22Rv1 (cell line): ENCODE measurements around the gene PHLPP2.

Source experiments
- H3K27ac ChIP-seq: fragments of 450-650 bp; 2 replicates; pipeline ENCODE4 v1.5.1; 2017
- ZFX ChIP-seq: fragments of 450-650 bp; IDR thresholded peaks from 2 replicates; pipeline ENCODE4 v1.6.1; 2017; ENCODE audit warnings: antibody characterized with exemption, borderline replicate concordance
- TF ChIP-seq, protein P1 (sequence below): fragments of 450-650 bp; IDR thresholded peaks from 2 replicates; pipeline ENCODE4 v1.5.1; 2017; ENCODE audit warnings: mild to moderate bottlenecking

The PHLPP2 gene

GRCh38 chr16:71758293-71758760 lies 33.8 kb upstream of the PHLPP2 start:
- TF ChIP-seq, protein P1, sequence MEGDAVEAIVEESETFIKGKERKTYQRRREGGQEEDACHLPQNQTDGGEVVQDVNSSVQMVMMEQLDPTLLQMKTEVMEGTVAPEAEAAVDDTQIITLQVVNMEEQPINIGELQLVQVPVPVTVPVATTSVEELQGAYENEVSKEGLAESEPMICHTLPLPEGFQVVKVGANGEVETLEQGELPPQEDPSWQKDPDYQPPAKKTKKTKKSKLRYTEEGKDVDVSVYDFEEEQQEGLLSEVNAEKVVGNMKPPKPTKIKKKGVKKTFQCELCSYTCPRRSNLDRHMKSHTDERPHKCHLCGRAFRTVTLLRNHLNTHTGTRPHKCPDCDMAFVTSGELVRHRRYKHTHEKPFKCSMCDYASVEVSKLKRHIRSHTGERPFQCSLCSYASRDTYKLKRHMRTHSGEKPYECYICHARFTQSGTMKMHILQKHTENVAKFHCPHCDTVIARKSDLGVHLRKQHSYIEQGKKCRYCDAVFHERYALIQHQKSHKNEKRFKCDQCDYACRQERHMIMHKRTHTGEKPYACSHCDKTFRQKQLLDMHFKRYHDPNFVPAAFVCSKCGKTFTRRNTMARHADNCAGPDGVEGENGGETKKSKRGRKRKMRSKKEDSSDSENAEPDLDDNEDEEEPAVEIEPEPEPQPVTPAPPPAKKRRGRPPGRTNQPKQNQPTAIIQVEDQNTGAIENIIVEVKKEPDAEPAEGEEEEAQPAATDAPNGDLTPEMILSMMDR, result no peak
- TF ChIP-seq ZFX, result no peak
- H3K27ac ChIP-seq, result no peak overlapping the region

DNA sequence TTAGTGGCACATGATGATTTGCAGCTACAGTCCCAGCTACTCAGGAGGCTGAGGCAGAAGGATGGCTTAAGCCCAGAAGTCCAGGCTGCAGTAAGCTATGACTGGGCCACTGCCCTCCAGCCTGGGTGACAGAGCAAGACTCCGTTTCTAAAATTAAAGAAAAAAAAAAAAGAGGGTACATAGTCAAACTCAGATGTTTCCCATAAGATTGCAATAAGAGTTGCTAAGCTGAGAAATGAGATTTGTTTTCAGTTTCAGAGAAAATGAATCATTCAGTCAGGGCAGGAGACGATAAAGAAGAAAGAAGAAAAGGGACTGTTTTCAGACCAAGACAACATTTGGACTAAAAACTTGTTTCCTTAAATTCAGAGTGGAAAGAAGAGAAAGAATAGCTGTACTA lies 30.2 kb upstream of the PHLPP2 start:
- no peak for TF ChIP-seq ZFX
- TF ChIP-seq, protein P1, result no peak
- no peak overlapping the region for H3K27ac ChIP-seq

DNA sequence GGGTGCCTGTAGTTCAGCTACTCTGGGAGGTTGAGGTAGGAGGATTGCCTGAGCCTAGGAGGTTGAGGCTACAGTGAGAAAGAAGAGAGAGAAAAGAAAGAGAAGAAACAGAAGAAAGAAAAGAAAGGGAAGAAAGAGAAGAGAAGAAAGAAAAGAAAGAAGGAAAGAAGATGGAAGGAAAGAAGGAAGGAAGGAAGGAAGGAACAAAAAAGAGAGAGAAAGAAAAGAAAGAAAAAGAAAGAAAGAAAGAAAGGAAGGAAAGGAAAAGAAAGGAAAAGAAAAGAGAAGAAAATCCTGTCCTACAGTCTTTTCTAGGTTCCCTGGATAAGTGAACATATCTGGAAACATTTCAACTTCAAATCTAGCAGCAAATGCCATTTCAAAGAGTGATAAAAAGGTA lies 29.6 kb upstream of the PHLPP2 start:
- no peak overlapping the region for H3K27ac ChIP-seq
- TF ChIP-seq ZFX, result no peak
- TF ChIP-seq, protein P1, result no peak

GRCh38 chr16:71748226-71748625 lies 23.7 kb upstream of the PHLPP2 start:
- no peak overlapping the region for H3K27ac ChIP-seq
- TF ChIP-seq ZFX, result no peak
- TF ChIP-seq, protein P1, result no peak

DNA sequence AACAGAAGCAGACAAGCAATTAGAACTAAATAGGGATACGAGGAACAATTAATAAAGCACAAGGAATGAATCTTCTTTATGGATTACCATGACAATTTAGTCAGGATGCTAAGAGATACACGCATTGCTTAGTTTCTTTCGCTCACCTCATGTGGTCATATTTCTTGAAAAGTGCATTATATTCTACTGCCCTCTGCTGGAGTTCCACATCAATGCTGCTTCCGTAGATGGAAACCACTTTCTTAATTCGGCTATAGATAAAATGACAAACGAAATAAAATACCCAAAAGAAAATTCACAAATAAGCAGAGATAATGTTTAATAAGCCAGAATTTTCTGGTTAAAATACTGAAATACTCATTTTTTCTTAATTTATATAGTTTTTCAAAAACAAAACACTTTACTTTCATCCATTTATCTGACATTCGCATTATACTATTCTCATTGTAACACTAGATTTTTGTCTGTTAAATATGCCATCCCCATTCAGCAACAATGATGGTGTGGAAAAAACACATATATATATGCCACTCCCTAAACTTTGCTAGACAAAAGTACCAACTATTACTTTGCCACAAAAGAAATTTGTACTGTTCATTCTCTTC lies 22.0 kb upstream of the PHLPP2 start:
- TF ChIP-seq, protein P1, result peak; percentile 87
- TF ChIP-seq ZFX, result no peak
- no peak overlapping the region for H3K27ac ChIP-seq

DNA sequence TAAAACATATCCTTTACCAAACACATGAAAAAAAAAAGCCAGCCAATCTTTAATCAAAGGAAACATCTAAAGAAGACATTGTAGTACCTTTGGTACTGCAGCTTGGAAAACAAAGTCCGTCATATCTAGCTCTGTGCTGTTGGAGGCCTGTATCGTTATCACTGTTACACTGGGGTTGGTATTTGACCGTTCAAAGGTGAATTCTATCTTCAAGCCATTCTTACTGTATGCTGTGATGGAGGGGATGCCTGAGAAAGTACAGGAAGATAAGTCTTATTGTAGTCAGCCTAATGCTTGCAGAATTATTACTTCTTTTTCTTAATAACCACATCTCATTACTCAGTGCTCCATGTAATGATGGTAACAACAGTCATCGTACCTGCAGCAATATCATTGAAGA lies 14.4 kb upstream of the PHLPP2 start:
- H3K27ac ChIP-seq, result no peak overlapping the region
- no peak for TF ChIP-seq ZFX

DNA sequence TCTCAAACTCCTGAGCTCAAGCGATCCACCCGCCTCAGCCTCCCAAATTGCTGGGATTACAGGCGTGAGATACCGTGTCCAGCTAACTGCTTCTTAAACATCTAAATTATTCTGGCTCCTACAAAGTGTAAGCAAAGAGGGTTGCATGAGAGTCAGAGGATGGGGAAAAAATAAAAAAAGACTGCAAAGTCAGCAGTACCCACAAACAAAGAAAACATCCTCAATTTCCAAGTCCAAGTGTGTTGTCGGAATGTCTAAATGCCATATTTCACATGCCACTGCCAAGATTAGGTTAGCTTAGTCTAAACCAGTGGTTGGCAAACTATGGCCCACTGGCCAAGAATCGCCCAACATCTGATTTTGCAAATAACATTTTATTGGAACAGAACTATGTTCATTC lies 13.0 kb upstream of the PHLPP2 start:
- TF ChIP-seq, protein P1, result no peak
- TF ChIP-seq ZFX, result no peak
- H3K27ac ChIP-seq, result no peak overlapping the region

DNA sequence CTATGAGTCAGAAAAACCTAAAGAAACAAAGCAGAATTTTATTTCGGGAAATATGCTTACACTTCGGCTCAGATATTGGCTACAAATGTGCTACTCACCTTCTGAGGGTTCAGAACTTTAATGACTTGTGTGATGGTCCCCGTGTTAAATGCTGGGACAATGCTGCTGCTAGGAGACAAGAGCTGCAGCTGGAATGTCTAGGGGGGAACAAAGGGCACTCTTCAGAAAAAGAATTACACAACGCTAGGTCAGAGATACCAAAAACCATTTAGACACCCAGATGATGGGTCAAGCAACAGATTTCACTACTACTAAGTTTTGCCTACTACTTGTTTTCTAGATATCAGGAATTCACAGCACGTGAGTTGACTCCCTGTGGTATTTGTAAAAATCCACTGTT lies 10.0 kb upstream of the PHLPP2 start:
- H3K27ac ChIP-seq, result no peak overlapping the region
- TF ChIP-seq, protein P1, result no peak
- no peak for TF ChIP-seq ZFX
